GM21526 (cell line): ENCODE measurements around the gene SFTPB.
A peak's percentile ranks its signal among the peaks of the same experiment; 100 is the strongest.
"Not testable (repeated sequence)": the region's sequence is repeated elsewhere in the genome, so short reads cannot be mapped to it uniquely, and the experiment has no call there.

Experiments
- ATAC-seq: cut with Tn5 transposase; IDR thresholded peaks from one replicate; pipeline ENCODE4 v1.9.1; 2021; ENCODE audit warnings: moderate library complexity; ENCODE audit not compliant: unreplicated experiment, low FRiP score

The SFTPB gene

DNA sequence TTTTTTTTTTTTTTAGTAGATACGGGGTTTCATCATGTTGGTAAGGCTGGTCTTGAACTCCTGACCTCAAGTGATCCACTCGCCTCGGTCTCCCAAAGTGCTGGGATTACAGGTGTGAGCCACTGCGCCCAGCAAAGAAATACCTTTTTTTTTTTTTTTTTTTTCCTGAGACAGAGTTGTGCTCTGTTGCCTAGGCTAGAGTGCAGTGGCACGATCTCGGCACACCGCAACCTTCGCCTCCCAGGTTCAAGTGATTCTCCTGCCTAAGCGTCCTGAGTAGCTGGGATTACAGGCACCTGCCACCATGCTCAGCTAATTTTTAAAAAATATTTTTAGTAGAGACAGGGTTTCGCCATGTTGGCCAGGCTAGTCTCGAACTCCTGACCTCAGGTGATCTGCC, 7.7 kb downstream of the SFTPB start:
- not testable (repeated sequence) for ATAC-seq

GRCh38 chr2:85659324-85659981, 8.5 kb downstream of the SFTPB start:
- ATAC-seq = no peak

GRCh38 chr2:85657399-85657798, 10.6 kb downstream of the SFTPB start:
- not testable (repeated sequence) for ATAC-seq

- ATAC-seq = no peak
These were observed 11.5 kb downstream of the SFTPB start for GRCh38 chr2:85656468-85656867.

- no peak for ATAC-seq
These were observed 12.0 kb downstream of the SFTPB start for GRCh38 chr2:85655961-85656417.

GRCh38 chr2:85653996-85654395, 14.0 kb downstream of the SFTPB start:
- ATAC-seq = no peak

GRCh38 chr2:85652056-85652455, 15.9 kb downstream of the SFTPB start:
- ATAC-seq = no peak

DNA sequence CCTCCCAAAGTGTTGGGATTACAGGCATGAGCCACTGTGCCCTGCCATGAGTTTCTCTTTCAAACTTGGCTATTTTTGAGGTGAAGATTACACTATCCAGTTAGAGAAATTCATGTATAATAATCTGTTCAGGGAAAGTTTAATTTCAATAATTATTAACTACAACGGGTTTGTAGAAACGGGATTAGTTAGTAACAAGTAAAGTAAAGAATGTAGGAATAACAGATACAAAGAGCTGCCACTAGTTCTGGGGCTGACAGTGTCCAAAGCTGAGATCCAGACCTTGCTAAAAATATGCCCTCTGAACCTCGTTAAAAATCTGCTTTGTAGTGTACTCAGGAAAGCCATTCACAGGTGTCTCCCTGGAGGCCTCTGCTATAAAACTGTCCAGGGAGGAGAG, 16.9 kb downstream of the SFTPB start:
- ATAC-seq = no peak

DNA sequence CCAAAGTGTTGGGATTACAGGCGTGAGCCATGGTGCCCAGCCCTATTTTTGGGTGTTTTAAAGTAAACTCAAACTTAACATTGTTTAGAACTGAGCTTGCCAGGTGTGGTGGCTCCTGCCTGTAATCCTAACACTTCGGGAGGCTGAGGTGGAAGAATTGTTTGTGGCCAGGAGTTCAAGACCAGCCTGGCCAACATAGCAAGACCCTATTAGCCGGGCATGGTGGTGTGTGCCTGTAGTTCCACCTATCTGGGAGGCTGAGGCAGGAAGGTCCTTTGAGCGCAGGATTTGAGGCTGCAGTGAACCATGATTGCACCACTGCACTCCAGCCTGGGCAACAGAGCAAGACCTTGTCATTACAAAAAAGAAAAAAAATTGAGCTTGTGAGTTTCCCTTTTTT, 17.5 kb downstream of the SFTPB start:
- ATAC-seq = no peak

DNA sequence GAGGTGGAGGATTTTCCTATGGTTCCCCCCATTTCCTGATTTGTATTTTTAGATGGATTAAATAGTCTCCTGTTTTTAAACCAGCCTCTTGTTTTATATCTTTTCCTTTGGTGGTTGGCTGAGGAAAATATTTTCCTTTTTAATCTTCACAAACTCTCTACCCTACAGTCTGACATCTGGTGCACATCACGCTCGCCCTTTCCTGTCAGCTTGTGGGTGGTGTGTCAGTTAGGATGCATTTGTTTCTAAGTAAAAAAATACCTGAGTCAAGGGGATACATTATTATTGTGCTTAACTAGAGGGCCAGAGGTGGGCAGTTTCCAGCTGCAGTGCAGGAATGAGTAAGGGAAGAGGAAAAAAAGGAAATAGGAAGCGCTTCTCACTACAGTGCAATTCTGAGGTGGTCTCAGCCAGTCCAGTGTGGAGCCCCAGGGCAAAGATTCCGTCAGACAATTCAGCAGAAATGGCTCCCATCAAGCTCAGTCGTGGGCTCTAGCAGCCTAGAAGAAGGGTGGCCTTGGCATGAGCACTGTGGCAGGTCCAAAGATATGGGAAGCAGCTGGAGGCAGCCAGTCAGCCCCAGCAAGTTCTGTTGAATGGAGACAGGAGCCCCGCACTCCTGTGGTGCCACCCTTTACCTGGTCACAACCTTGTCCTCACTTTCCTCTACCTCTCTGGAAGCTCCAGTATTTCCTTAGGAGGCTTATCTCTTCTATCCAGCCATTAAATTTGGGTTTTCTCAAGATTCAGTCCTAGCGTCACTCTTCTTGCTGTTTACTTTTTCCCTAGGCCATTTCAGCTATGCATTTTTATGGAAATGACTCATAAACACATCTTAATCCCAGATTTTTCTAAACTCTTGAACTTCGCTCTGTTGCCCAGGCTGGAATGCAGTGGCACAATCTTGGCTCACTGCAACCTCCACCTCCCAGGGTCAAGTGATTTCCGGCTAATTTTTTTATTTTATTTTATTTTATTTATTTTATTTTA, 18.5 kb downstream of the SFTPB start:
- ATAC-seq = no peak

DNA sequence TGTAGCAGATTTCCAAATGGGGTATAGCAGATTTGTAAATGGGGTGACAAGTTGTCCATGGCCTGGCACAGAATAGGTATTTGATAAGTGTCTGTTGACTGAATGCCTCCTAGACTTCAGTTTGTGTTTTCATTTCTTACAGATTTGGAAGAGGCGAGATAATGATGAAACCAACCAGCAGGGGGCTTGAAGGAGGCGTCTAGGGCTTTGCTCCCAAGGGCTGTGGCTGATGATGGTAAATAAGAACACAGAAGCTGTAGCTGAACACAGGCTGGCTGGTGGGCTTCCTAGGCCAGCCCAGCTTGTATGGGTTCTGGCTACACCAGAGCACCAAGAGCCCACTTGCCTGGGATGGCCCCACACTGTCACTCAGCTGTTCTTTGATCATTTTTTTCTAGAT, 19.4 kb downstream of the SFTPB start:
- no peak for ATAC-seq

DNA sequence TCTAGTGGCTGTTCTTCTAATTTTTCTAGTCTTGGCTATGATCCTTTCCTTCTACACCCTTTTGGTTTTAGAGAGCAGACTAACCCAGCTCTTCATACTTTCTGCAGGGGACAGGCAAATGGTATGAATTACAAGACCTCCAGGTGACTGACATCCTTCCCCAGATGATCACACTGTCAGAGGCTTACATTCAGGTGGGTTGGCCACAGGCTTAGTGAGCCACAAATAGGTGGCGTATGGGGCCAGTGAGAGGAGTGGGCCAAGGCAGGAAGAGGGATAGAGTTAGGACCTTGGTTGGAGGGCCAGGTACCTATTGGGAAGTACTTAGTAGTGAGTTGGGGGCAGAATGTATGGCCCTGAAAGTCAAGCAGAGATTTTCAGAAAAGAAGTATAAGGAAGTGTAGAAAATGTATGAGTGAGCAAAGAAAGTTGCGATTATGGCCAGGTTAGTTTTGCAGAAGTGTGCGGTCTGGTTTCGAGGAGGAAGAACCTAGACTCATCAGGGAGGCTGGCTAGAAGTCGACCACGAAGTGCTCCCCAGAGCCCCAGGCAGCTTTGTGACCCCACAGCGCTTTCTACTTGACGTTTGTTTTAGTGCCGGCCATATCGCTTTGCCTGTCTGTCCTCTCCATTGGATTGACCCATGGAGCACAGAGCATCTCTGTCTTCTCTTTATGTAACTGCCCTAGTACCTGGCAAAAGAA, 20.0 kb downstream of the SFTPB start:
- ATAC-seq = peak; percentile 64

DNA sequence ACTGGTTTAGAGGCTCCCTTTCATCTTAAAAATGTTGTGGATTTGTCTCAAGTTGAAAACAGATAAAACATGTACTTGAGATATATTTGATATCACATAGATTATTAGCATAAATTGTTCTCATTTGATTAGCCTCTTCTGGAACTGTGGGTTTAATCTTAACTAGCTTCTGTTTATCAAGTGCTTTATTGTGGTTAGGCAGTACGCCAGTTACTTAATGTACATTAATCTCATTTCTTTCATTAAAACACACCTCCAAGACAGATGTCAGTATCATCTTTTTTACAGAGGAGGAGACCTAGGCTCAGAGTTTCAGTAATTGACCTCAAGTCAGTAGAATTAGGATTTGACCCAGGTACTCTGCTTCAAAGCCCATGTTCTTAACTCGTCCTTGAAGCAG, 21.8 kb downstream of the SFTPB start:
- ATAC-seq = no peak

DNA sequence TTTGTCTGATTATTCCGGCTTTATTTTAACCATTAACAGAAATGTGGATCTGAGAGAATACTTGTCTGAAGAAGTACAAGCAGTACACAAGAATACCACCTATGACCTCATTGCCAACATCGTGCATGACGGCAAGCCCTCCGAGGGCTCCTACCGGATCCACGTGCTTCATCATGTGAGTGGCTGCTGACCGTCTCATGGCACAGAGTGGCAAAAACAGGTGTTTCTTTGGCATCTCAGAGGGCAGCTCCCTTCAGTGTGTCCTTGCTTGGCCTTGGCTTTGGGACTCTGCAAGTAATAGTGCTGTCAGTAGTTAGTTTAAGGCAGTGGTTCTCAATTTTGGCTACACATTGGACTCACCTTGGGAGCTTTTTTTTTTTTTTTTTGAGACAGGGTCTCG, 23.1 kb downstream of the SFTPB start:
- no peak for ATAC-seq

- ATAC-seq = peak; percentile 74
These were observed 25.3 kb downstream of the SFTPB start for GRCh38 chr2:85642725-85643124.

DNA sequence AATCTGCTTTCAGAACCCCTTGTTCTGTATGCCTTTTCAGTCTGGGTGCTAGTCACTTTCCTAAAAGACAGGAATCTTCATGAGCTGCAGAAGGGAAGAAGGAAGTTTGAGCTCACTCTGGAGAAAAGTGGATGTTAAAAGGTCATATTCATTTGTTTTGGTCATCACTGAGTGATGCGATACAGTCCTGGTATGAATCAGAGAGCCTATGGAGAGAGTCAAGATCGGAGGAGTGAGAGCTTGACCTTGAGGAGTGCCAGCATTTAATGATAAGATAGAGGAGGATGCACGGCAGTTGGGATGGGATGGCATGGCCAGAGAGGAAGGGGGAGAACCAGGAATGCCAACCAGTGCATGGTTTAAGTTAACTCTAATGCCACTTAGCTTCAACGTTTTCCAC, 32.4 kb downstream of the SFTPB start:
- ATAC-seq = no peak

- no peak for ATAC-seq
These were observed 33.0 kb downstream of the SFTPB start for GRCh38 chr2:85635011-85635410.

DNA sequence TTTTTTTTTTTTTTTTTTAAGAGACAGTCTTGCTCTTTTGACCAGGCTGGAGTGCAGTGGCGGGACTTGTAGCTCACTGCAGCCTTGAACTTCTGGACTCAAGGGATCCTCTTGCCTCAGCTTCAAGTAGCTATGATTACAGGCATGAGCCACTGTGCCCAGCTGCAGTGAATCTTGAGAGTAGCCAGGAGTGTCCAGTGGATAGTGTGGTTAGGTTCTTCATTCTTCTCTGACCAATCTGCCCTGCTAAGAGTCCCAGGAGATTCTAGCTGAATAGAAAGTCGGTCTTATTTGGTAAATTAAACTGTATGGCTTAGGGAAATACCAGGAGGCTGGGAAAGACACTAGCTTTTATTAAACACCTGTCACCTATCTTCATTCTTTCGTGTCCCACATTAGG, 36.7 kb downstream of the SFTPB start:
- no peak for ATAC-seq

- no peak for ATAC-seq
These were observed 39.3 kb downstream of the SFTPB start for GRCh38 chr2:85628658-85629057.

DNA sequence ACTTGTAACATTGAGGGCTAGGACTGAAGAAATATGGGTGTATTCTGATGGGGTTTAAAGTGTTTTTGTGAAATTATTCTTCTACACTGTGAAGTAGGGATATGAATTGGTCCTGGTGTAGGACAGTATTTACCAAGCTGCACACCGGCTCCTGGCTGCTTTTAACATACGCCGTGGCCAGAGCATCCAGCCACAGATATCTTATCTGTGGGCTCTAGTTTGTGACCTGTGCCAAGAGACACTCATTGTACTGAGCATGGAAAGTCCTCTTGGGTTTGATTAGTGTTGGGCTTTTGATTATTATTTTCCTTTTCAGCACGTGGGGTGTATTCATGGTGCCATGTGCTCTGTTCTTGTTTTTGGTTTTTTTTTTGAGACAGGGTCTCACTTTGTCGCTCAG, 44.0 kb downstream of the SFTPB start:
- no peak for ATAC-seq

- no peak for ATAC-seq
These were observed 46.7 kb downstream of the SFTPB start for GRCh38 chr2:85621338-85621737.
